Peyer's patch (tissue), 4 donors: ENCODE data around the gene FAM169A.

Experiments used
- CTCF ChIP-seq, 6 experiments: fragments of 450-650 bp in 4 of 6; fragments of 200-600 bp in 2 of 6; sonication (generic) in 1 of 6; IDR thresholded peaks; one replicate each; pipeline ENCODE4 v1.5.1; 2017 to 2019; ENCODE audit warnings: antibody characterized with exemption in 6 of 6, mild to moderate bottlenecking in 3 of 6, moderate library complexity in 1 of 6
- POLR2A ChIP-seq, 2 donors: fragments of 450-650 bp; IDR thresholded peaks; one replicate each; pipeline ENCODE4 v1.5.1; 2017; ENCODE audit warnings: antibody characterized with exemption in 2 of 2, mild to moderate bottlenecking in 2 of 2, moderate library complexity in 2 of 2

- TF ChIP-seq CTCF (IDR thresholded peaks at IDR 0.05), result no peak
- peak in 1 of 2 donors; percentile 21 for TF ChIP-seq POLR2A (IDR thresholded peaks at IDR 0.05)
These were observed at the start of gene FAM169A for GRCh38 chr5:74865804-74866595.
